GM19239 (cell line): Measurements from ENCODE around the gene BATF3.
"Not testable (repeated sequence)": the region's sequence is repeated elsewhere in the genome, so short reads cannot be mapped to it uniquely, and the experiment has no call there.

Source experiments
- DNase-seq: peaks from one replicate; pipeline ENCODE4 v3.0.0; 2011; ENCODE audit warnings: low spot score; ENCODE audit not compliant: insufficient read length
- FAIRE-seq: peaks from 2 replicates; lab custom pipeline; 2011; peaks lifted over from hg19 to GRCh38; lab: Jason Lieb, UNC

The BATF3 gene

GRCh38 chr1:212666116-212666775 lies 33.4 kb downstream of the BATF3 start:
- DNase-seq (no peak), FAIRE-seq (no peak)

GRCh38 chr1:212665241-212666115 lies 34.2 kb downstream of the BATF3 start:
- peak; percentile 54 for DNase-seq
- FAIRE-seq = peak; percentile 90

GRCh38 chr1:212664409-212665199 lies 35.0 kb downstream of the BATF3 start:
- no peak for DNase-seq
- FAIRE-seq = no peak

- not testable (repeated sequence) for FAIRE-seq, DNase-seq
Measured at GRCh38 chr1:212658250-212658649, 41.4 kb downstream of the BATF3 start.

- DNase-seq (no peak), FAIRE-seq (peak; percentile 31)
Measured at GRCh38 chr1:212656730-212657129, 42.9 kb downstream of the BATF3 start.

- DNase-seq (no peak), FAIRE-seq (no peak)
Measured at GRCh38 chr1:212655668-212656440, 43.8 kb downstream of the BATF3 start.

- DNase-seq = no peak
- FAIRE-seq = no peak
Measured at GRCh38 chr1:212652609-212653008, 47.0 kb downstream of the BATF3 start.

GRCh38 chr1:212651977-212652376 lies 47.7 kb downstream of the BATF3 start:
- FAIRE-seq (no peak), DNase-seq (no peak)

GRCh38 chr1:212651521-212651920 lies 48.1 kb downstream of the BATF3 start:
- DNase-seq = no peak
- no peak for FAIRE-seq

GRCh38 chr1:212650228-212650627 lies 49.4 kb downstream of the BATF3 start:
- FAIRE-seq = no peak
- DNase-seq = no peak

- FAIRE-seq (no peak), DNase-seq (no peak)
Measured at GRCh38 chr1:212649020-212649419, 50.6 kb downstream of the BATF3 start.

- FAIRE-seq = no peak
- no peak for DNase-seq
Measured at GRCh38 chr1:212648431-212648830, 51.2 kb downstream of the BATF3 start.

GRCh38 chr1:212647004-212647403 lies 52.6 kb downstream of the BATF3 start:
- FAIRE-seq (no peak), DNase-seq (no peak)

GRCh38 chr1:212646588-212646987 lies 53.1 kb downstream of the BATF3 start:
- FAIRE-seq (no peak), DNase-seq (no peak)

- FAIRE-seq = no peak
- no peak for DNase-seq
Measured at GRCh38 chr1:212645546-212646543, 53.8 kb downstream of the BATF3 start.

GRCh38 chr1:212644866-212645545 lies 54.6 kb downstream of the BATF3 start:
- DNase-seq (no peak), FAIRE-seq (no peak)

- no peak for FAIRE-seq
- no peak for DNase-seq
Measured at GRCh38 chr1:212643877-212644276, 55.8 kb downstream of the BATF3 start.

GRCh38 chr1:212641956-212642355 lies 57.7 kb downstream of the BATF3 start:
- no peak for DNase-seq
- no peak for FAIRE-seq
